ENCODE results near the gene LILRA5.
"Not testable (repeated sequence)": the region's sequence is repeated elsewhere in the genome, so short reads cannot be mapped to it uniquely, and the experiment has no call there.

LILRA5 gene

DNA sequence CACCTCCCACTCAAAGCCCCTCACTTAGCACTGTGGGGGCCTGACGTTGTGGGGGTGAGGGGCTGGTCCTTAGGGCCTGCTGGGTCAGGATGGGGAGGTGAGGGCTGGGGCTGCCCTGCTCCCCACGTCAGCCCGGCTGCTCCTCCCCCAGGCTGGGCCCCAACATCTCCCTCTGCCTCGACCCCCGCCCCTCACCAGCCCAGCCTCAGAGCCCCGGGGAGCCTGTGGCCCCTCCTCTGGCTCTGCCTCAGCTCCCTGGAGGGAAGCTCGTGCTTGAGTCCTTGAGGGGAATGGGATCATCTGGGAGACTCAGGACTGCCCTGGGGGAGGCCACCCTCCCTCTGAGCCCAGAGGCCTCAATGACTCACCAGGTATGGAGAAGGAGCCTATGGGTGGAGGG lies 19.2 kb upstream of the LILRA5 start:
- no peak for TF ChIP-seq SUZ12 (IDR thresholded peaks at IDR 0.05; ENCODE audit: extremely low read depth, insufficient read depth, insufficient read length)
- no peak for TF ChIP-seq ZNF274 (IDR thresholded peaks at IDR 0.05; ENCODE audit: low read depth, low read length)
- no peak for TF ChIP-seq YY1 (IDR thresholded peaks at IDR 0.05; ENCODE audit: insufficient read depth, insufficient read length)
- Histone ChIP-seq H3K27me3 (ENCODE audit: insufficient read depth, insufficient read length) (no peaks in the 10 kb centered on the region), H3K4me3 (ENCODE audit: insufficient read length, low read depth) (no peak overlapping the region), H3K9ac (ENCODE audit: insufficient read length, low read depth) (no peak overlapping the region), H3K9me3 (ENCODE audit: insufficient read depth, low read length) (no peaks in the 10 kb centered on the region), H3K4me1 (ENCODE audit: insufficient read depth, insufficient read length) (no peaks in the 10 kb centered on the region), H3K36me3 (ENCODE audit: insufficient read depth, insufficient read length, low read length) (no peaks in the 10 kb centered on the region)
- DNase-seq (ENCODE audit: low read depth, low spot score) = no peak

GRCh38 chr19:54331626-54332025 lies 18.7 kb upstream of the LILRA5 start:
- TF ChIP-seq SUZ12 (IDR thresholded peaks at IDR 0.05; ENCODE audit: extremely low read depth, insufficient read depth, insufficient read length) (no peak), YY1 (IDR thresholded peaks at IDR 0.05; ENCODE audit: insufficient read depth, insufficient read length) (no peak), ZNF274 (IDR thresholded peaks at IDR 0.05; ENCODE audit: low read depth, low read length) (no peak)
- Histone ChIP-seq H3K9me3 (ENCODE audit: insufficient read depth, low read length) (no peaks in the 10 kb centered on the region), H3K4me1 (ENCODE audit: insufficient read depth, insufficient read length) (no peaks in the 10 kb centered on the region), H3K27me3 (ENCODE audit: insufficient read depth, insufficient read length) (no peaks in the 10 kb centered on the region), H3K4me3 (ENCODE audit: insufficient read length, low read depth) (no peak overlapping the region), H3K36me3 (ENCODE audit: insufficient read depth, insufficient read length, low read length) (no peaks in the 10 kb centered on the region), H3K9ac (ENCODE audit: insufficient read length, low read depth) (no peak overlapping the region)
- DNase-seq (ENCODE audit: low read depth, low spot score) = no peak

DNA sequence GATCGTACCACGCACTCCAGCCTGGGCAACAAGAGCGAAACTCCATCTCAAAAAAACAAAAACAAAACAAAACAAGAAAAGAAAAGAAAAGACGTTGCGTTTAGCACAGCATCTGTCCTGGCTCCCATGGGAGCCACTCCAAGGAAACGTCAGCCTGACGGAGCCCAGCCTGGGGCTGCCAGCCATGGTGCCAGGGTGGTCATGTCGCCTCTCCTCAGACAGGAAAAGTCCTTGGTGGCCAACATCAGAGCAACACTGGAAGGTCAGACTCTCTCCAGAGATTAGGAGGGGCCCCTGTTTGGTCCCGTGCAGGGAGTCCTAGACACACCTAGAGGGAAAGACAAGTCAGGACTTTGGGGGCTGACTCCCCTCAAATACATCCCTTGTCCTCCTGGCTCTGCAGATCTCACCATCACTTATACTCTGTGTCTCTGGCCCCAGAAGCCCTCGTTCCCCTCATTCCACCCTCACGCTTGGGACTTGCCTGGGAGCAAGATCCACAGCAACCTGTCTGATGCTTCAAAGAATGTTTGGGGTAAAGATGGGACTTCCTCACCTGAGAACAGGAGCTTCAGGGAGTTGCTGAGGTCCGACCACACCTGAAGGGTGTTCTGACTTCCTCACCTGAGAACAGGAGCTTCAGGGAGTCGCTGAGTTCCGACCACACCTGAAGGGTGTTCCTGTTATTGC lies 16.7 kb upstream of the LILRA5 start:
- DNase-seq (ENCODE audit: low read depth, low spot score) = no peak
- Histone ChIP-seq H3K9ac (ENCODE audit: insufficient read length, low read depth) (no peak overlapping the region), H3K4me1 (ENCODE audit: insufficient read depth, insufficient read length) (no peaks in the 10 kb centered on the region), H3K27me3 (ENCODE audit: insufficient read depth, insufficient read length) (no peaks in the 10 kb centered on the region), H3K36me3 (ENCODE audit: insufficient read depth, insufficient read length, low read length) (no peaks in the 10 kb centered on the region), H3K9me3 (ENCODE audit: insufficient read depth, low read length) (no peaks in the 10 kb centered on the region), H3K4me3 (ENCODE audit: insufficient read length, low read depth) (no peak overlapping the region)
- no peak for TF ChIP-seq ZNF274 (IDR thresholded peaks at IDR 0.05; ENCODE audit: low read depth, low read length)
- no peak for TF ChIP-seq SUZ12 (IDR thresholded peaks at IDR 0.05; ENCODE audit: extremely low read depth, insufficient read depth, insufficient read length)
- TF ChIP-seq YY1 (IDR thresholded peaks at IDR 0.05; ENCODE audit: insufficient read depth, insufficient read length) = no peak

DNA sequence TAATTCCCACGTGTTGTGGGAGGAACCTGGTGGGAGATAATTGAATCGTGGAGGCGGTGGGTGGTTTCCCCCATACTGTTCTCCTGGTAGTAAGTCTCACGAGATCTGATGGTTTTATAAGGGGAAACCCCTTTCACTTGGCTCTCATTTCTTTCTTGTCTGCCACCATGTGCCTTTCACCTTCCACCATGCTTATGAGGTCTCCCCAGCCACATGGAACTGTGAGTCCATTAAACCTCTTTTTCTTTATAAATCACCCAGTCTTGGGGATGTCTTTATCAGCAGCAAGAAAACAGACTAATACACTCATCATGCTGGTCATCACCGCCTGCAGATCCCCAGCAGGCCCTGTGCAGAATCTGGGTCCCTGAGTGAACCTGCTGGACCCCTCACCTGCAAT lies 15.8 kb upstream of the LILRA5 start:
- H3K4me3 ChIP-seq (ENCODE audit: insufficient read length, low read depth); H3K9me3 ChIP-seq (ENCODE audit: insufficient read depth, low read length); DNase-seq (ENCODE audit: low read depth, low spot score); H3K27me3 ChIP-seq (ENCODE audit: insufficient read depth, insufficient read length); H3K9ac ChIP-seq (ENCODE audit: insufficient read length, low read depth); H3K36me3 ChIP-seq (ENCODE audit: insufficient read depth, insufficient read length, low read length); H3K4me1 ChIP-seq (ENCODE audit: insufficient read depth, insufficient read length): not testable (repeated sequence)

GRCh38 chr19:54325631-54326030 lies 12.7 kb upstream of the LILRA5 start:
- no peaks in the 10 kb centered on the region for H3K4me1 ChIP-seq (ENCODE audit: insufficient read depth, insufficient read length)
- no peak for TF ChIP-seq SUZ12 (IDR thresholded peaks at IDR 0.05; ENCODE audit: extremely low read depth, insufficient read depth, insufficient read length)
- H3K4me3 ChIP-seq (ENCODE audit: insufficient read length, low read depth) = no peak overlapping the region
- DNase-seq (ENCODE audit: low read depth, low spot score) = no peak
- peaks cover 7% of the 10 kb centered on the region; the same call in 1 of the 2 replicates for H3K9me3 ChIP-seq (ENCODE audit: insufficient read depth, low read length)
- no peak overlapping the region for H3K9ac ChIP-seq (ENCODE audit: insufficient read length, low read depth)
- no peaks in the 10 kb centered on the region for H3K27me3 ChIP-seq (ENCODE audit: insufficient read depth, insufficient read length)
- no peaks in the 10 kb centered on the region for H3K36me3 ChIP-seq (ENCODE audit: insufficient read depth, insufficient read length, low read length)

- no peak for TF ChIP-seq YY1 (IDR thresholded peaks at IDR 0.05; ENCODE audit: insufficient read depth, insufficient read length)
- TF ChIP-seq SUZ12 (IDR thresholded peaks at IDR 0.05; ENCODE audit: extremely low read depth, insufficient read depth, insufficient read length) = no peak
- TF ChIP-seq ZNF274 (IDR thresholded peaks at IDR 0.05; ENCODE audit: low read depth, low read length) = no peak
- no peaks in the 10 kb centered on the region for H3K36me3 ChIP-seq (ENCODE audit: insufficient read depth, insufficient read length, low read length)
- no peaks in the 10 kb centered on the region for H3K4me1 ChIP-seq (ENCODE audit: insufficient read depth, insufficient read length)
- no peaks in the 10 kb centered on the region for H3K27me3 ChIP-seq (ENCODE audit: insufficient read depth, insufficient read length)
- no peak overlapping the region for H3K9ac ChIP-seq (ENCODE audit: insufficient read length, low read depth)
- H3K4me3 ChIP-seq (ENCODE audit: insufficient read length, low read depth) = no peak overlapping the region
- peaks cover 7% of the 10 kb centered on the region; the same call in 1 of the 2 replicates for H3K9me3 ChIP-seq (ENCODE audit: insufficient read depth, low read length)
- DNase-seq (ENCODE audit: low read depth, low spot score) = peak; percentile 25
Observed at GRCh38 chr19:54325194-54325621, 12.2 kb upstream of the LILRA5 start.

- Histone ChIP-seq H3K27me3 (ENCODE audit: insufficient read depth, insufficient read length) (no peaks in the 10 kb centered on the region), H3K9me3 (ENCODE audit: insufficient read depth, low read length) (peaks cover 7% of the 10 kb centered on the region; the same call in 1 of the 2 replicates), H3K4me3 (ENCODE audit: insufficient read length, low read depth) (no peak overlapping the region), H3K9ac (ENCODE audit: insufficient read length, low read depth) (no peak overlapping the region), H3K36me3 (ENCODE audit: insufficient read depth, insufficient read length, low read length) (no peaks in the 10 kb centered on the region), H3K4me1 (ENCODE audit: insufficient read depth, insufficient read length) (no peaks in the 10 kb centered on the region)
- TF ChIP-seq ZNF274 (IDR thresholded peaks at IDR 0.05; ENCODE audit: low read depth, low read length) = no peak
- no peak for TF ChIP-seq SUZ12 (IDR thresholded peaks at IDR 0.05; ENCODE audit: extremely low read depth, insufficient read depth, insufficient read length)
- no peak for TF ChIP-seq YY1 (IDR thresholded peaks at IDR 0.05; ENCODE audit: insufficient read depth, insufficient read length)
- DNase-seq (ENCODE audit: low read depth, low spot score) = no peak
Observed at GRCh38 chr19:54324071-54324470, 11.1 kb upstream of the LILRA5 start.

DNA sequence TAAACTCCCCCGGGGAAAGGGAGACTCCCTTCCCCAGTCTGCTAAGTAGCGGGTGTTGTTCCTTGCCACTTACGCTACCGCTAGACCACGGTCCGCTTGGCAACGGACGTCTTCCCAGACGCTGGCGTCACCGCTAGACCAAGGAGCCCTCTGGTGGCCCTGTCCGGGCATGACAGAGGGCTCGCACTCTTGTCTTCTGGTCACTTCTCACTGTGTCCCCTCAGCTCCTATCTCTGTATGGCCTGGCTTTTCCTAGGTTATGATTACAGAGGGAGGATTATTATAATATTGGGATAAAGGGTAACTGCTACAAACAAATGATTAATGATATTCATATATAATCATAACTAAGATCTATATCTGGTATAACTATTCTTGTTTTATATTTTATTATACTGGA lies 10.0 kb upstream of the LILRA5 start:
- H3K9ac ChIP-seq (ENCODE audit: insufficient read length, low read depth); H3K4me3 ChIP-seq (ENCODE audit: insufficient read length, low read depth); H3K27me3 ChIP-seq (ENCODE audit: insufficient read depth, insufficient read length); H3K36me3 ChIP-seq (ENCODE audit: insufficient read depth, insufficient read length, low read length); H3K4me1 ChIP-seq (ENCODE audit: insufficient read depth, insufficient read length); DNase-seq (ENCODE audit: low read depth, low spot score); H3K9me3 ChIP-seq (ENCODE audit: insufficient read depth, low read length): not testable (repeated sequence)

GRCh38 chr19:54322295-54322694 lies 9.3 kb upstream of the LILRA5 start:
- not testable (repeated sequence) for H3K4me1 ChIP-seq (ENCODE audit: insufficient read depth, insufficient read length); H3K27me3 ChIP-seq (ENCODE audit: insufficient read depth, insufficient read length); H3K9ac ChIP-seq (ENCODE audit: insufficient read length, low read depth); H3K9me3 ChIP-seq (ENCODE audit: insufficient read depth, low read length); H3K4me3 ChIP-seq (ENCODE audit: insufficient read length, low read depth); DNase-seq (ENCODE audit: low read depth, low spot score); H3K36me3 ChIP-seq (ENCODE audit: insufficient read depth, insufficient read length, low read length)
